A204.1 (cell line): ENCODE measurements around the gene DHX35.

Source experiments
- FAIRE-seq: peaks from 2 replicates; lab custom pipeline; 2012; peaks lifted over from hg19 to GRCh38; lab: Jason Lieb, UNC

The DHX35 gene

DNA sequence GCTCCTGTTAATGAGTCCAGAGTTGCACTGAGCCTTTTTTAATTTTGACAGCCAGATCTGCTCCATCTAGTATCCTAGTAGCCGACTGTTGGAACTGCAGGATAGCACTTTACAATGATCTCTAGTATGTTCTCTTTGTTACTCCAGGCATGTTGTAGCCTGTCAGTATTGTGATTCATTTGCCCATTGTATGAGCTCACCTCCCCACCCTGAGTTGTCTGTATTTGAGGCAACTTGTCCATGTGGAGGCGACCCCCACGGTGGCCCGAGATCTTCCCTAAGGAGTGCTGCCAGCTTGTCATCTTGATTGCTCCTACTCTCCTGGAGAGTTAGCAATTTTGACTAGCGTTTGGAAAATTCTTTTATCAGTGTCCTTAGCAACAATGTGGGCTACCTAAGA is 67.2 kb downstream of the DHX35 start:
- no peak for FAIRE-seq

GRCh38 chr20:39032997-39033396 is 70.9 kb downstream of the DHX35 start:
- no peak for FAIRE-seq

GRCh38 chr20:39036011-39036410 is 73.9 kb downstream of the DHX35 start:
- no peak for FAIRE-seq

DNA sequence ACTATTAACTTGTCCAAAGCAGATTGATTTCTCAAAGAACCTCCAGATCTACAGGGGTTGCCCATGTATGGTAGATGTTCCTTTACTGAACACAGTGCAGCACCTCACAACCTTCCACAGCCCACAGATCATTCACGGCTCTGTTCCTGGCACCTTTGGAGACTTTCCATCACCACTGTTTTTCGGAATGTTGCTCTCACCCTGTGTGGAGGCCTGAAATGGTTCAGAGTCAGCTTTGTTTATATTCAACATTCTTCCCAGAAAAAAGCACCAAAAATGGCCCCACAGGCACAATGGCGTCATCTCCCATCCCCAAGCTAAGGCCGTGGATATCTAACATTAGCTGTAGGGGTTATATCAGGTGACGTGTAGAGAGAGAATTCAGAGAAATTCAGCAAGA is 74.7 kb downstream of the DHX35 start:
- no peak for FAIRE-seq

- no peak for FAIRE-seq
Observed at GRCh38 chr20:39038047-39038446, 75.9 kb downstream of the DHX35 start.

DNA sequence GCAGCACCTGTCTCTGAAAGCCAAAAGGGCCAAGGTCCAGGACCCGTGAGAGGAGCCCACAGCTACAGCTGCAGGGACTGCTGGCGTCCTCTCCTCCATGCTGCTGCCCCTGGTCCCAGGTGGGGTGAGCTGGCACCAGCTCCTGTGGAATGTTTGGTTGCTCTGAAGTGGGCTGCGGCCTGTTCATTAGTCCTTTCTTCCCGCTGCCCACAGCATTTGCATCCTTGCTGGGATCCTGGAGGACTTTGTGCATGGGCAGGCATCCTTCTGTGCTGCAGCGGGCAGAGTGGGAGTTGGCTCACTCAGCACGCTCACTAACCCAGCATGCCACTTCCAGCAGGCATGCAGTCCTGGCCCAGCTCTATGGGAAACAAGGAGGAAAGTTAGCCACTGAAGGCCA is 76.4 kb downstream of the DHX35 start:
- no peak for FAIRE-seq

- no peak for FAIRE-seq
Observed at GRCh38 chr20:39039261-39039660, 77.1 kb downstream of the DHX35 start.

DNA sequence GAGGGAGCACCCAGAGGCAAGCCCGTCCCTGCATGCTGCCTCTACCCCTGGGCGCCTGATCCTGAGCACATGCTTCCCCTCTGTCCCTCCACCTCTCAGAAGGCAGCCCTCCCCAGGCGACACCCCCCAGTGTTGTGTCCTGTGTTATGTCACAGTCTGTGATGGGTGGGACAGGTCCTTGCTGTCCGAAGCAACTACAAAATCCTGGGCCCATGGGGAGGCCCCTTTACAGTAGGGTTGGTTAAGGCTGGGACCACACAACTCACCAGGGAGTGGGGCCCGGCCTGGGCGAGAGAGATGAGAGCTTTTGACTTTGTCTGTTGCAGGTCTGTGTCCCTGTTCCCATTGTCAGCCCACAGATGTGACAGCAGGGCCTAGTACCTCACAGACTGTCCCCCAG is 78.0 kb downstream of the DHX35 start:
- FAIRE-seq, result no peak

GRCh38 chr20:39041067-39041466 is 78.9 kb downstream of the DHX35 start:
- no peak for FAIRE-seq

- FAIRE-seq, result no peak
Observed at GRCh38 chr20:39042279-39043150, 80.4 kb downstream of the DHX35 start.

GRCh38 chr20:39044501-39044900 is 82.4 kb downstream of the DHX35 start:
- no peak for FAIRE-seq

GRCh38 chr20:39045676-39046075 is 83.5 kb downstream of the DHX35 start:
- FAIRE-seq, result no peak

DNA sequence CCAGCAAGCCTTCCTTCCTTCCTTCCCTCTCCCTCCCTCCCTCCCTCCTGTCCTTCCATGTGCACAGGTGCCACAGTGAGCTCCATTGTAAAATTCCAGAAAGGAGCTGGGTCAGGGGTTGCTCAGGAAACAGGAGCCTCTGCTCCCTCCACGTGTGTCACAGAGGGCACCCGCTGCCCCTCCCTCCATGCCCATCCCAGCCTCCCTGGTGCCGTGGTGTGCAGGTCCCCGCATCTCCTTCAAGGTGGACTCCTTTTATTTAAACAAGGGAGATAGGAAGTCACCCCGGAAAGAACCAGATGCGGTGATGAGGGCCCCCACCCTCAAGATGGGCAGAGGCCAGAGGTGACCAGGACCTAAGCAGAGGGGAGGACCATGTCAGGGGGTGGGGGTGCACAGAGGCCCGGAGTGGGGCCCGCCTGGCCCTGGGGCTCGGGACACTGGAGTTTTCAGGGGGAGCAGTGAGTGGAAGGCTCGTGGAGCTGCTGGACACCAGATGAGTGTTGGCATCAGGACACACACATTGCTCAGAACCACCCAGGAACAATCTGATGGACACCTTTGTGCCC is 85.4 kb downstream of the DHX35 start:
- FAIRE-seq, result no peak

GRCh38 chr20:39048000-39048696 is 86.0 kb downstream of the DHX35 start:
- FAIRE-seq, result no peak

GRCh38 chr20:39049148-39049547 is 87.0 kb downstream of the DHX35 start:
- FAIRE-seq, result no peak

DNA sequence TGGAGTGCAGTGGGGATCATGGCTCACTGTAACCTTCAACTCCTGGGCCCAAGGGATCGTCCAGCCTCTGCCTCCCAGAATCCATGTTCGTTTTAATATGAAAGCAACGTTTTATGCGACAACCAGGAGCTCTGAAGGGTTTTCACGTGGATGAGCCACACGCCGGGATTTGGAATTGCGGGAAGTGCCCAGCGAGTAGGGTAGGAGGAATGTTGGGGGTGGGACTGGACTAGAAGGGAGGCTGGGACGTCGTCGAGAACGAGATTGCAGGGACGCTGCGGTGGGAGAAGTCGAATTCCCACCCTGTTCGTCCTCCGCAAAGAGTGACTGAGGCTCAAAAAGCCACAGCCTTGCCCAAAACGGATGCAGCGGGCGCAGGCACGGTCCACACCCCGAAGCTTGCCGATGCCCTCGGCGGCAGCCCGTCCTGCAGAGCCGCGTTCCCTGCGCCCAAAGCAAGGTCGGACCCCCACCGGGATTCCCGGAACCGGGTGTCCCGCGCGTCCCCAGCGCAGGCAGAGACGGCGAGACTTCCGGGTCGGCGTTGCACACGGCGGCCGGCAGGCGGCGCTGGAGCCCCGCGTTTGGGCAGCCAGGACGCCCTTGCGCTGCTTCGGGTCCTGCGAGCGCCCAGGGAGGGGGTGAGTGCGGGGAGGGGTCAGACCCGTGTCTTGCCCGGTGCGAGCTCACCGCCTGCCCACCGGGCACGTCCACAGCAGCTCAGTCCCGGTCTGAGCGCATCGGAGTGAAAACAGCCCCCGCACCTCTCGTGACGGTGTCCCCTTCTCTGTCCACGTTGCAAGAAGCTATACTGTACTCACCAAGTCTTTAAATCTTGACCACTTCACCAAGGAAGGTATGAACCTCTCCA is 87.8 kb downstream of the DHX35 start:
- FAIRE-seq, result no peak

GRCh38 chr20:39050555-39050902 is 88.4 kb downstream of the DHX35 start:
- no peak for FAIRE-seq

DNA sequence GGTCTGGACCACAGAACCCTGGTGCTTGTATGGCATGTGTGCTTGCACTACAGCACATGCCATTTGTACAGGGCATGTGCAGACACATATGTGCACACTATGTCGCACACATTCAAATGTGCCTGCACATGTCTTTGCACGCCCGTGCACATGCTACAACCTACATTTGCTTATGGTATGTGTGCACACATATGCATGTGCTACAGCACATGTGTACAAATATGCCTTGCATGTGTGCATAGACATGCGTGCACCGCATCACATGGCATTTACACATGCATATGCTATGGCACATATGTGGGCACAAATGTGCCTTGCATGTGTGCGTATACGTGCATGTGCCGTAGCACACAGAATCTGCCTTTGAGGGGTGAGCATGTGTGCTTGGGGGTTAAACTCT is 90.5 kb downstream of the DHX35 start:
- no peak for FAIRE-seq

DNA sequence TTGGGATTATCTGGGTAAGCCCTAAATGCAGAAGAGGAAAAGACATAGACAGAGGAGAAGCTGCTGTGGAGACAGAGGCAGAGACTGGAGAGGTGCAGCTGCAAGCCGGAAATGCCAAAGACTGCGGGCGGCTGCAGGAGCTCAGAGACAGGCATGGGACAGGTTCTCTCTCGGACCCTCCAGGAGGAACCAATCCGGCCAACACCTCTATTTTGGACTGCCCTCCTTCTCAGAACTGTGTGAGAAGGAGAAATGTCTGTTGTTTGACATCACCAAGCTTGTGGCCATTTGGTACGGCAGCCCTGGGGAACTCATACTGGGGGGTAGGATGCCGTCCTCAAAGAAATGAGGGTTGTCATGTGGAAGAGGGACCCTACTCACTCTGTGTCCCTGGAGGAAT is 95.0 kb downstream of the DHX35 start:
- FAIRE-seq, result no peak

GRCh38 chr20:39057911-39058310 is 95.8 kb downstream of the DHX35 start:
- no peak for FAIRE-seq

DNA sequence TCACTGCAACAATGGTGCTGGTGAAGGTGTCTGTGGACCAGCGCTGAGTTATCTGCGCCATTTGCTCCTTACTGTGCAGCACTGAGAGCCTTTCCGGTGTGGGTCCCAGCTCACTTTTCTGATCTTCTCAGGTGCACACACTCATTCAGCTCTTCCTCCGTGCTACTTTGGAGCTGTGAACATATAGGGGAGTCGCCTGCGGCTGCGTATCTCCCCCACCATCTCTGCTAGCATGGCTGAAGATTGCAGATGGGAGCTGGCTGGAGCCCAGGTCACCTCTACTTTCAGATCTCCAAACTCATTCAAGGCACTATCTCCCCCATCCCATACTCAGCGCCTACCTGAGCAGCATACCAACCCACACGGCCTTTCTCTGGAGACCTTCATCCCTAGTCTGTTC is 96.9 kb downstream of the DHX35 start:
- FAIRE-seq, result no peak

DNA sequence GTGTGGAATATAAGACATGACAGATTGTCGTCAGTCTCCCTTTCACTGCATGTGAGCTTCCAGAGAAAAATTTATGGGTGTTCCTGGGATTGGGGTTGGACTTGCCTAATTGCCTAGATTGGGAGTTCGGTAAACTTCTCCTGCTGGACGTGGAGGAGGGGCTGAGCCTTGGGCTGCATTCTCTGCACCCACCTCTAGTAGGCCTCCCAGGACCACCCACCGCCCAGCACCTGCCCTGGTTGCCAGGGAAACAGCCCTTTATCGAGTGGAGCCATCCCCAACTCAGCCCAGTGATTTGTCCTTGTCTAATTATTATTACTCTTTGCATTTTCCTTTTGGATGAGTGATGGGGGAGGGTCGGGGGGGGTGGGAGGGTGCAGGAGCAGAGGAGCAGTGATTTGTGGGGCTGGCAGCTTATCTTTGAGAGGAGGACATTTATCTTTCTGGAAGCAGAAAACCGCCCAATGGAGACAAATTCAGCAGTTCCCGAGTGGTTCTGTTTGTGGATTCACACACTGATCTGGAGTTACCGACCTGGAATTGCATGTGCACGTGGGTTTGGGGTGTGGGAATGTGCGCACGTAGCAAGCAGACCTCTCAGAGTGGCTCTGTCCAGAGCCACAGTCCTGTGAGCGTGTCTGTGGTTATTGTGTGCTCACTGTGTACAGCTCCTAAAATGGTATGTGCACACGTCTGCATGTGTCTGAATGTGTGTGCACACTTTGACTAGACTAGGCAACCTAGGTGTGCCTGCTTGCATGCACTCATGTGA is 104.5 kb downstream of the DHX35 start:
- no peak for FAIRE-seq
